Fibroblast of lung (primary cell): ENCODE measurements around the gene SEC61A2. TPM values are rescaled to one million over a fixed set of nuclear protein-coding genes. Genes with fewer than 3 reads are reported as not detected.

ENCODE experiments used
- DNase-seq, 2 donors: peaks; one replicate each; pipeline versions ENCODE4 v3.0.0 to v3.0.0-alpha.2; 2010; ENCODE audit warnings: low read depth in 2 of 2
- H2AFZ ChIP-seq: 2 replicates; pipeline ENCODE4 v1.5.1; 2012; ENCODE audit warnings: low read length, control low read depth, inconsistent platforms
- H3K27ac ChIP-seq: 2 replicates; pipeline ENCODE4 v1.5.1; 2011; ENCODE audit warnings: low read length, control low read depth; ENCODE audit not compliant: insufficient read depth
- H3K27me3 ChIP-seq: 2 replicates; pipeline ENCODE4 v1.5.1; 2011; ENCODE audit warnings: mild to moderate bottlenecking, low read length; ENCODE audit not compliant: control insufficient read depth, insufficient read depth
- H3K36me3 ChIP-seq: 2 replicates; pipeline ENCODE4 v1.5.1; 2011; ENCODE audit warnings: low read length; ENCODE audit not compliant: control insufficient read depth, insufficient read depth
- H3K4me1 ChIP-seq: 2 replicates; pipeline ENCODE4 v1.5.1; 2011; ENCODE audit warnings: low read length; ENCODE audit not compliant: control insufficient read depth, insufficient read depth; ENCODE audit errors: extremely low read depth
- H3K4me2 ChIP-seq: 2 replicates; pipeline ENCODE4 v1.5.1; 2011; ENCODE audit warnings: low read length, control low read depth; ENCODE audit not compliant: insufficient read depth; ENCODE audit errors: extremely low read depth
- H3K4me3 ChIP-seq, 4 experiments: fragments of 200-600 bp in 1 of 4; sonication (generic) in 1 of 4; replicated peaks in 1 of 4; 2 replicates each; pipeline ENCODE4 v1.5.1; 2011 to 2016; ENCODE audit warnings: low read length in 4 of 4, low read depth in 3 of 4, mild to moderate bottlenecking in 3 of 4, control low read depth in 2 of 4, inconsistent platforms in 1 of 4, mixed read lengths in 1 of 4; ENCODE audit not compliant: insufficient read depth in 1 of 4; ENCODE audit errors: control extremely low read depth in 1 of 4
- H3K79me2 ChIP-seq: 2 replicates; pipeline ENCODE4 v1.5.1; 2012; ENCODE audit warnings: mild to moderate bottlenecking, low read length, inconsistent platforms; ENCODE audit not compliant: control insufficient read depth, insufficient read depth
- H3K9ac ChIP-seq: 2 replicates; pipeline ENCODE4 v1.5.1; 2011; ENCODE audit warnings: mild to moderate bottlenecking, low read length, control low read depth; ENCODE audit not compliant: insufficient read depth
- H3K9me3 ChIP-seq: 2 replicates; pipeline ENCODE4 v1.5.1; 2012; ENCODE audit warnings: low read depth, low read length; ENCODE audit not compliant: control insufficient read depth, insufficient read depth
- H4K20me1 ChIP-seq: 2 replicates; pipeline ENCODE4 v1.5.1; 2011; ENCODE audit warnings: low read length; ENCODE audit not compliant: control insufficient read depth, insufficient read depth; ENCODE audit errors: extremely low read depth
- EZH2 ChIP-seq: IDR thresholded peaks from 2 replicates; pipeline ENCODE4 v1.5.1; 2012; ENCODE audit warnings: low read length, control low read depth, mild to moderate bottlenecking; ENCODE audit errors: missing control alignments
- polyA plus RNA-seq, 2 donors: library from polyadenylated mRNA; depleted of rRNA in 1 of 2; stranded (reverse) in 1 of 2; unstranded in 1 of 2; fragments of >200 nt; gene quantifications; 2 replicates each; pipeline ENCODE4 v1.2.1, GENCODE V29; 2011 to 2012; ENCODE audit warnings: missing spikeins in 1 of 2
- total RNA-seq: library from RNA; depleted of rRNA; stranded (reverse); fragments of >200 nt; gene quantifications from 2 replicates; pipeline ENCODE4 v1.2.1, GENCODE V29; 2014
- TF ChIP-seq, protein P1 (sequence below), 2 donors: IDR thresholded peaks in 1 of 2; conservative IDR thresholded peaks in 1 of 2; 1 replicate in 1 of 2; 2 replicates in 1 of 2; pipeline ENCODE4 v1.5.1; 2011 to 2012; ENCODE audit warnings: low read length in 2 of 2, control low read depth in 1 of 2, inconsistent platforms in 1 of 2, low read depth in 1 of 2, mild to moderate bottlenecking in 1 of 2

Gene SEC61A2
- total and polyA plus RNA-seq, 2 donors (not counting 1 experiment from before 2014, with no cell fraction given), result 9.2 to 12.8 TPM

DNA sequence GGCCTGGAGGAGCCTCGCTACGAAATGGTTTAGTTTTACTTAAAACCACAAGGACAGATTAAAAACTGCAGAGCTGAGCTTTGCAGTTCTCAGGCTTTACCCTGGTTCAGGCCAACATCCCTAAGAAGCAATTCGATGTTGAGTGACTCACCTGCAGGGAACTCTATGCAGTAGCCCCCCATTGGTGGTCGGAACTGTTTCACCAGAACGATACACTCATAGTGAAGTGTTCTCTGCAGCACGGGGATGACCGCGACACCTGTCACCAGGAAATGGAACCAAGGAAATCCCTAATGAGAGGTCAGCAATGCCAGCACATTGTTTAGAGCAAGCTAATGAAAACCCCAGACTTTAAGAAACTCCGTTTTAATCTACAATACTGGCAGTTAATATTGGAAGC, 48.2 kb downstream of the SEC61A2 start:
- H3K4me2 ChIP-seq, result no peak overlapping the region
- H3K9ac ChIP-seq, result no peak overlapping the region
- peak in 1 of 2 donors; percentile 53 for DNase-seq
- TF ChIP-seq, protein P1, sequence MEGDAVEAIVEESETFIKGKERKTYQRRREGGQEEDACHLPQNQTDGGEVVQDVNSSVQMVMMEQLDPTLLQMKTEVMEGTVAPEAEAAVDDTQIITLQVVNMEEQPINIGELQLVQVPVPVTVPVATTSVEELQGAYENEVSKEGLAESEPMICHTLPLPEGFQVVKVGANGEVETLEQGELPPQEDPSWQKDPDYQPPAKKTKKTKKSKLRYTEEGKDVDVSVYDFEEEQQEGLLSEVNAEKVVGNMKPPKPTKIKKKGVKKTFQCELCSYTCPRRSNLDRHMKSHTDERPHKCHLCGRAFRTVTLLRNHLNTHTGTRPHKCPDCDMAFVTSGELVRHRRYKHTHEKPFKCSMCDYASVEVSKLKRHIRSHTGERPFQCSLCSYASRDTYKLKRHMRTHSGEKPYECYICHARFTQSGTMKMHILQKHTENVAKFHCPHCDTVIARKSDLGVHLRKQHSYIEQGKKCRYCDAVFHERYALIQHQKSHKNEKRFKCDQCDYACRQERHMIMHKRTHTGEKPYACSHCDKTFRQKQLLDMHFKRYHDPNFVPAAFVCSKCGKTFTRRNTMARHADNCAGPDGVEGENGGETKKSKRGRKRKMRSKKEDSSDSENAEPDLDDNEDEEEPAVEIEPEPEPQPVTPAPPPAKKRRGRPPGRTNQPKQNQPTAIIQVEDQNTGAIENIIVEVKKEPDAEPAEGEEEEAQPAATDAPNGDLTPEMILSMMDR (conservative IDR thresholded peaks at IDR 0.05 in 1 of 2, IDR thresholded peaks at IDR 0.05 in 1 of 2; ENCODE audit: low read depth in 1 of 2, low read length in 2 of 2), result no peak
- no peak for TF ChIP-seq EZH2
- no peaks in the 10 kb centered on the region for H3K4me1 ChIP-seq
- H3K27me3 ChIP-seq, result no peaks in the 10 kb centered on the region
- H3K79me2 ChIP-seq, result no peaks in the 10 kb centered on the region
- no peak overlapping the region for H3K4me3 ChIP-seq
- no peak overlapping the region for H3K27ac ChIP-seq
- H3K9me3 ChIP-seq, result no peaks in the 10 kb centered on the region
- H4K20me1 ChIP-seq, result no peaks in the 10 kb centered on the region
- H3K36me3 ChIP-seq, result peaks cover 16% of the 10 kb centered on the region
- no peak overlapping the region for H2AFZ ChIP-seq

- TF ChIP-seq, protein P1 (conservative IDR thresholded peaks at IDR 0.05 in 1 of 2, IDR thresholded peaks at IDR 0.05 in 1 of 2; ENCODE audit: low read depth in 1 of 2, low read length in 2 of 2), result no peak
- no peak for TF ChIP-seq EZH2
- DNase-seq, result no peak
Measured at GRCh38 chr10:12179606-12180170, 50.2 kb downstream of the SEC61A2 start.

DNA sequence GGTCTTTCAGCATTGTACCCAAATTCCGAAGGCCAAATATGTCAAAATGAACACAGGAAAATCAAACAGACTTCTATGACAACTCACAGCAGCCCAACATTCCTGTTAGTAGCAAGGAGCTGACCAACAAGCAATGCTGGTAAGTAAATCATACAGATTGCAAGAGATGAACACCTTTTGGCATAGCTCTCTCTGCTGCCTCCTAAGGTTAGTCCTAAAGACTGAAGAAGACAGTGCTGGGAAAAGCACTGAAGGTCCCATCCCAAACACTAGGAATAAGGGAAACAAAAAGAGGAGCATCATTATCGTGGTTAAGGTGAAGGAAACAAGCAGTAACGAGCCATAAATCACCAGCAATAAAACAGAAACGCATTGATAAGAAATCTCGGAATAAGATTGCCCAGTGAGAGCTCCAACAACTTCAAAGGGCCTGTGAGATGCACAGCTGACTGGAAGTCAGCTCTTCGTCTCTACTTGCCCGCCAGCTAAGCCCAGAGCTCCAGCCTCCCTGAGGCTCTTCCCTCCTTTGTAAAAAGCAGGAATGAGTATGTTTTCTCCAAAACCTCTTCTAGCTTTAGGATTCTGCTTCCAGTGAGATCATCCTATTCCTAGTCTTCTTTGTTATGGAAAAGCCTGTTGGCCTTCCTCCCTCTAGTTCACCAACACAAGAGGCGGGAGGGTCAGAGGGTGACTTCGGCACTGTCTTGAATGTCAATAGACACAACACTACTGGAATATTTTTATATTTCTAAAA, 50.9 kb downstream of the SEC61A2 start:
- Histone ChIP-seq H3K79me2 (no peaks in the 10 kb centered on the region), H3K36me3 (peaks cover 10% of the 10 kb centered on the region), H3K4me1 (no peaks in the 10 kb centered on the region), H4K20me1 (no peaks in the 10 kb centered on the region), H3K27ac (no peak overlapping the region), H3K9me3 (no peaks in the 10 kb centered on the region), H3K27me3 (no peaks in the 10 kb centered on the region), H3K9ac (no peak overlapping the region), H3K4me3 (no peak overlapping the region), H3K4me2 (no peak overlapping the region), H2AFZ (no peak overlapping the region)
- DNase-seq, result no peak
- no peak for TF ChIP-seq EZH2
- TF ChIP-seq, protein P1 (conservative IDR thresholded peaks at IDR 0.05 in 1 of 2, IDR thresholded peaks at IDR 0.05 in 1 of 2; ENCODE audit: low read depth in 1 of 2, low read length in 2 of 2), result no peak

More at GRCh38 chr10:12179606-12180170, 50.2 kb downstream of the SEC61A2 start:
- no peaks in the 10 kb centered on the region for H3K27me3 ChIP-seq
- H3K4me2 ChIP-seq, result no peak overlapping the region
- no peaks in the 10 kb centered on the region for H4K20me1 ChIP-seq
- H3K4me3 ChIP-seq, result no peak overlapping the region
- H3K9ac ChIP-seq, result no peak overlapping the region
- H3K79me2 ChIP-seq, result no peaks in the 10 kb centered on the region
- no peak overlapping the region for H2AFZ ChIP-seq
- H3K27ac ChIP-seq, result no peak overlapping the region
- H3K9me3 ChIP-seq, result no peaks in the 10 kb centered on the region
- no peaks in the 10 kb centered on the region for H3K4me1 ChIP-seq
- peaks cover 9% of the 10 kb centered on the region for H3K36me3 ChIP-seq
